Natural killer cell treated with Interleukin-12 subunit alpha and Interleukin-12 subunit beta and Interleukin-15 and Interleukin-18, amount 100 ng/mL, for 72 hours (primary cell): ENCODE data around the gene TMEM151B. TPM values are rescaled to one million over a fixed set of nuclear protein-coding genes. Genes with fewer than 3 reads are reported as not detected.
A peak's percentile ranks its signal among the peaks of the same experiment; 100 is the strongest.
"Not testable (repeated sequence)": the region's sequence is repeated elsewhere in the genome, so short reads cannot be mapped to it uniquely, and the experiment has no call there.

Experiments used
- ATAC-seq, 2 donors: fragments of 150-1000 bp; cut with Tn5 transposase in 1 of 2; sonication (Bioruptor Pico), chemical (Tn5 transposase) in 1 of 2; 2 replicates each; pipeline ENCODE4 v1.10.0; 2021
- DNase-seq: peaks from one replicate; pipeline ENCODE4 v3.0.0; 2022; ENCODE audit warnings: low spot score
- H3K27ac Mint-ChIP-seq, 2 donors: 1 replicate in 1 of 2; 2 replicates in 1 of 2; pipeline ENCODE4 v1.8.0; 2022; ENCODE audit warnings: mixed read lengths in 2 of 2, mild to moderate bottlenecking in 1 of 2, moderate library complexity in 1 of 2
- H3K27me3 Mint-ChIP-seq, 2 donors: 1 replicate in 1 of 2; 2 replicates in 1 of 2; pipeline ENCODE4 v1.8.0; 2022; ENCODE audit warnings: mixed read lengths in 2 of 2
- H3K36me3 Mint-ChIP-seq: one replicate; pipeline ENCODE4 v1.8.0; 2022; ENCODE audit warnings: mixed read lengths
- H3K4me1 Mint-ChIP-seq, 2 donors: 1 replicate in 1 of 2; 2 replicates in 1 of 2; pipeline ENCODE4 v1.8.0; 2022; ENCODE audit warnings: low read depth in 2 of 2, mixed read lengths in 2 of 2, mild to moderate bottlenecking in 1 of 2
- H3K4me3 Mint-ChIP-seq: one replicate; pipeline ENCODE4 v1.8.0; 2022; ENCODE audit warnings: mixed read lengths
- H3K9me3 Mint-ChIP-seq: 2 replicates; pipeline ENCODE4 v1.8.0; 2022; ENCODE audit warnings: mixed read lengths
- total RNA-seq, 2 donors: library from RNA; stranded (reverse); gene quantifications; one replicate each; pipeline ENCODE4 v1.2.3, GENCODE V29; 2022

Gene TMEM151B
- total RNA-seq, 2 donors from 2014 or later = not detected

DNA sequence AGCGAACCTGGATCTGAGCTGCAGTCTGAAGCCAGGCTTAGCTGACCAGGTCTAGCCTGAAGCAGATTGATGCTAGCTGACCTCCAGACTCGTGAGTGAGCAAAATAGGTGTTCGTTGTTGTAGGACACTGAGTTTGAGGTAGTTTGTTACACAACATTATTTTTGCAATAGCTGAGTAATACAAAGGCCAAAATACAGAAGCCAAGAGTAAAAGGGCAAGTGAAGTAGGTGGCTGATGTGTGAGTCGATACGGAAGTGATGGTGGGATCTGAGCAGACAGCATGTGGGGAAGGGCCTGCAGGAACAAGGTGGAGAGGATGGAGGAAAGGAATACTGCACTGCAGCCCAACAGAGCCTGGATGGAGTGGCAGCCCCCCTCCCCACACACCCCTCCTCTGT lies 63.7 kb downstream of the TMEM151B start:
- Mint-ChIP-seq H3K27me3 (peaks cover 18 to 44% of the 10 kb centered on the region in 2 donors), H3K4me1 (no peaks in the 10 kb centered on the region), H3K36me3 (no peaks in the 10 kb centered on the region), H3K9me3 (no peaks in the 10 kb centered on the region), H3K27ac (no peak overlapping the region), H3K4me3 (no peak overlapping the region)
- ATAC-seq = no peak
- DNase-seq = no peak

DNA sequence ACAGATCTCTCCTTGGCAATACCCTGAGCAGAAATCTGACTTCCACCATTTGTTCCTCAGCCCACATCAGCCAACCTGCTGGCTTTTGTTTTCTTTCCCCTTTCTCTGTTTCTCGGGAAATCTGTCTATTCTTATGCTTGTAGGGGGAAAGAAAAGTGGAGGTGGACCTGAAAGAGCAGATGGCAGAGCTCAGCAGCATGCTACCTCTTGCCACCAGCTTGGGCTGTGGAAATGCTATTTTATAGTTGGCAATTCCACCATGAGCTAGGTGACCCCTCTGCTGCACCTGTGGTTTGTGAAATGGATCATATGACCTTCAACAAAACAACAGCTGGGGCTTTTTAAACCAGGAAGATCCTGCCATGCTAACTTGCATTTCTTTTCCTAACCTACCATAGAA lies 65.4 kb downstream of the TMEM151B start:
- Mint-ChIP-seq H3K27me3 (peaks cover 7 to 28% of the 10 kb centered on the region in 2 donors), H3K27ac (no peak overlapping the region), H3K36me3 (no peaks in the 10 kb centered on the region), H3K9me3 (no peaks in the 10 kb centered on the region), H3K4me3 (no peak overlapping the region), H3K4me1 (no peaks in the 10 kb centered on the region)
- no peak for ATAC-seq
- no peak for DNase-seq

DNA sequence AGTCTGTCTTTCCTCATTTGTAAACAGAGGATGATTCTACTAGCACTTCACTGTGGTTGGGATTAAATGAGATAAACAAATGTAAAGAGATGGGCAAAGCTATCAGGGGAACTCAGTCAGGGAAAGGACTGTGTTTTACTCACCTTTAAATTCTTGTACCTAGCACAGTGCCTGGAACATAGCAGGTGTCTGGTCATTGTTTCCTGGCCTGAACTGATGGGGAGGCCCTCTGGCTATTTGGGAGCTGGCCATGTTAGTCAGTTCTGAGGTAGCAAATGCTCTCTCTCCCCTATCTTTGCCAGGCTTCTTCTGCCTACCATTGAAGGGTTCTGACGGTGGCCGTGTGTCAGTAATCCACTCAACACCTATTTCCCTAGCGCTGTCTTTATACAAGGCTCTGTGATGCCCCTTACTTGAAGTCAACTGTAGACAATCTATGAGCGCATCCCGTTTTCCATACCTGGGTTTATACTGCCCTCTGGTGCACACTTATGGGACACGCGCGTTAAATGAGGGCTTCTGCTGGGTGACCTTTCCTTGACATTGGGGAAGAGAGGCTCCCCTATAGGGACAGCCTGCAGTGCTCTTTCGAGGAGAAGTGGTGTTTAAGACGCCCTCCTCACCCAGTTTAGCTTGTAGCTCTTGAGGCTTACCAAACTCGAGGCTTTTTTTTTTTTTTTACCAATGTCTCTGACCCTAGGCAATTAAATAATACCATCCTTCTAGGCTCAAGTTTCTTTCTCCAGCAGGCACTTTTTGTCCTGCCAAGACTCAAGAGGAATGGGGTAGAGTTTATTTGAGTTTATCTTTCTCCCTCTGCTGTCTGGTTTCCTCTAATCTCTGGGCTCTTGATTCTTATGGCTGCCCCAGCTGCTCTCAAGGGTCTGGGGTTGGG lies 68.2 kb downstream of the TMEM151B start:
- ATAC-seq = peak; percentile 69 to 79
- Mint-ChIP-seq H3K27ac (no peak overlapping the region), H3K4me3 (no peak overlapping the region), H3K36me3 (no peaks in the 10 kb centered on the region), H3K4me1 (no peaks in the 10 kb centered on the region), H3K27me3 (peaks cover 17 to 28% of the 10 kb centered on the region in 2 donors), H3K9me3 (no peaks in the 10 kb centered on the region)
- DNase-seq = peak; percentile 66

DNA sequence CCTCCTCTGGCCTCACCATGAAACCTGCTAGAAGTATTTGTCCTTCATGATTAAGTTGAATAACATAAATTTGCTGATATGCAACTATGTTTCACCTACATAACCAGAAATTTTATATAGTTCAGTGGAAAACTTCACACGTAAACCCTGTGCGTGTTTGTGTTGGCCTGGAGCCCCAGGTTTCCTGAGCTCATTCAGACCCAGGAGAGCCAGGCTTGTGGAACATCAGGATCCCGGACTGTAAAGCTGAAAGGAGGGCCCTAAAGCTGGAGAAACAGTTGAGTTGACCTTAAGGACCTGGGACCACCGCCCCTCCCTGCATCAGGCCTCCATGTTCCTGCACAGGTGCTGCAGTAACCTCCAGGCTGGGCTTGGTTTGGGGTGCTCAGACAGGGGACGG lies 69.1 kb downstream of the TMEM151B start:
- Mint-ChIP-seq H3K9me3 (no peaks in the 10 kb centered on the region), H3K27ac (no peak overlapping the region), H3K4me1 (no peaks in the 10 kb centered on the region), H3K27me3 (peaks cover 24 to 31% of the 10 kb centered on the region in 2 donors), H3K36me3 (no peaks in the 10 kb centered on the region), H3K4me3 (no peak overlapping the region)
- DNase-seq = no peak
- no peak for ATAC-seq

DNA sequence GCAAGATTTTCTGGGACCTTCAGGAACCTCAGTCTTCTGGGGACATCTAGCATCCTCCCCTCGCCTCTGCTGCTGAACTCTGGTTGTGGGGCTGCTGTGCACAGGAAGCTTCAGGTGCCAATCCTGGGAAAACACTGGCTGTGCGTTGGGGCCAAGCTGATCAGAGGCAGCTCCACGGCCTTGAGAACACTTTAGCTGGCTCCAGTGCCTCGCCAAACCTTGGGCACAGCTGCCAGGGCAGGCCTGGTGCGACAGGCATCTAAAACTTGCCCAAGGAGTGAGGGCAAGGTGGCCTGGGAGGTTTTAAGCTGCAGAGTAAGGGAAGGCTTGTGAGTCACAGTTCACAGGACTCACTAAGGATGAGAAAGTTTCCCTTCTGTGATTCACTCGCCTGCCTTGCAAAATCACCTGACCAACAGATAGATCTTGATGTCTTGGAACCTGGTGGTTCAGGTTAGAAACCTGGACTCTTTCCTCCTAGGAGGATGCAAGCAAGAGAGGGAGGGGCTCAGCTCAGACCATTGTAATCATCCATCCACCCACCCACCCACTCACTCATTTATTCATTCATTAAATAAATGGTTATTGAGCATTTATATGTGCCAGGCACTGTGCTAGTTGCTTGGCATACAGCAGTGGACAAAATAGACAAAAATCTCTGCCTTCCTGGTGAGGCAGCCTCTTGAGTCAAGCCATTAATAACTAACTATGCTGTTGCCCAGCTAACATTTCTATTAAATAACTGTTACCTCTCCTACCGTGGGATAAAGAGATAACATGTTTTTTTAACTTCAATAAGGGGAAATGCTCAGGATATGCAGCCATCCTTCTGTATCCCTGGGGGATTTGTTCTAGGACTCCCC lies 69.7 kb downstream of the TMEM151B start:
- DNase-seq (no peak), ATAC-seq (peak in 1 of 2 donors; percentile 15)
- H3K36me3 Mint-ChIP-seq = no peaks in the 10 kb centered on the region
- no peaks in the 10 kb centered on the region for H3K4me1 Mint-ChIP-seq
- peaks cover 29 to 38% of the 10 kb centered on the region in 2 donors for H3K27me3 Mint-ChIP-seq
- H3K9me3 Mint-ChIP-seq = no peaks in the 10 kb centered on the region
- H3K27ac Mint-ChIP-seq = no peak overlapping the region
- no peak overlapping the region for H3K4me3 Mint-ChIP-seq

DNA sequence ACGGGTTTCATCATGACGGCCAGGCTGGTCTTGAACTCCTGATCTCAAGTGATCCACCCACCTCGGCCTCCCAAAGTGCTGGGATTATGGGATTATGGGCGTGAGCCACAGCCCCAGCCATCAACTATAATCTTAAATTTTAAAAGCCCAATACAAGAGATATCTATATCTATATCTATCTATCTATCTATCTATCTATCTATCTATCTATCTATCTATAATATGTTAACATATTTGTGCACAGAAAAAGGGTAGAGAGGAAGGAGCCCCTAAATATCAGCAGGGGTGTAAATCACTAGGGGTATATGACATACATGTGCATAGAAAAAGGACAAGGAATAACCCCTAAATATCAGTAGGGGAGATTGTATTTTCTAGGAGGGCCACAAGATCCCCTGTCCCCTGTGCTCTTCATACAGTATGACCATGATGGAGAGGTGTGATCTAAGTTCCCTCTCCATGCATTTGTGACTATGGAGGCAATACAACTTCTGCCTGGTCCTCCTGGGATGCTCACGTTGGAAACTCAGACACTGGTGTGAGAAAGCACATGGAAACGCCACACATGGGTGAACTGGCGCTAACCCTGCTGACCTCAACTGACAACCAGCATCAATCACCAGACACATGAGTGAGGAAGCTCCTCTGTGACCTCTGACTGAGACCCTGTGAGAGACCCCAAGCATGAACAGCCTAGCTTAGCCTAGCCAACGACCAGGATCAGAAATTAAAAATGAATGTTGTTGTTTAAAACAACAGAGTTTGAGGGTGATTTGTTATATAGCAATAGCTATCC lies 71.0 kb downstream of the TMEM151B start:
- peaks cover 36 to 47% of the 10 kb centered on the region in 2 donors for H3K27me3 Mint-ChIP-seq
- ATAC-seq = no peak
- H3K4me1 Mint-ChIP-seq = no peaks in the 10 kb centered on the region
- H3K4me3 Mint-ChIP-seq = no peak overlapping the region
- H3K9me3 Mint-ChIP-seq = no peaks in the 10 kb centered on the region
- no peak overlapping the region for H3K27ac Mint-ChIP-seq
- no peak for DNase-seq
- H3K36me3 Mint-ChIP-seq = no peaks in the 10 kb centered on the region

DNA sequence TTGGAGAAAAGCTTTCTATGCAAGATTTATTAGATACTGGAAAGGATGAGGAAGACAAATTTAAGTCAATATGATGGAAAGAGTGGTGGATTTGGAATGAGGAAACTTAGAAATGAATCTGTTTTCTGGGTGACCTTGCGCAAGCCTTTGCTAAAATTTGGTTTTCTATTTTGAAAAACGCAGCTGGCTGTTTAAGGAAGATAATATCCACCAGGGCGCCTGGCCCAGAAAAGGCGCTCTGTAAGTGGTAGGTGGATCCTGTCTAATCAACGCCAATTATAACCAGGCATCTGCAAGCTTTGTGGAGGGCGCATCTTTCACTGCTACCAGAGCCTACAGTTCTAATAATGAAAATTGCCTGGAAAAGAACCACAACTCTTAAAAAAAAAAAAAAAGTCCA lies 71.8 kb downstream of the TMEM151B start:
- no peaks in the 10 kb centered on the region for H3K9me3 Mint-ChIP-seq
- H3K27me3 Mint-ChIP-seq = peaks cover 36 to 43% of the 10 kb centered on the region in 2 donors
- DNase-seq (no peak), ATAC-seq (no peak)
- no peak overlapping the region for H3K4me3 Mint-ChIP-seq
- H3K4me1 Mint-ChIP-seq = no peaks in the 10 kb centered on the region
- H3K27ac Mint-ChIP-seq = no peak overlapping the region
- no peaks in the 10 kb centered on the region for H3K36me3 Mint-ChIP-seq

DNA sequence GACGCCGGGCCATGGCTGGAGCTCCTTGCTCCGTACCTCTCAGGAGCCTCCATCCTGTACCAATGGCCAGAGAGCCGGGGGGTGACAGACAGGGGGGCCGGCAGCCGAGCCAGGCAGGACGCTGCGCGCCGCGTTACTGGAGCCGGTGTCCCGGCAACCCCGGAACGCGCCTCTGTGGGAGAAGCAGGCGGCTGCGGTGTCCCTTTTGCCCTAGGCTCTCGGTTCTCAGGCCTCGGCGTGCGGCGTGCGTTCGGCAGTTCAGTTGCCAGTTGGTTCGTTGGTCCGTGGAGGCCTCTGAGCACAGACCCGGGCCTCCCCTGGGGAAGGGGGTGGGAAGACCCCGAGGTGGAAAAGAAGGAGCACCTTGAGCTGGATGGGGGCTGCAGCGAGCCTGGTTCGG lies 72.2 kb downstream of the TMEM151B start, which contains the start of gene SPATS1:
SPATS1 (plus strand) TSS at position 162 of the 400 bp plus-strand sequence. CDS start 446 bp downstream, outside the sequence.
- H3K27ac Mint-ChIP-seq = no peak within 1 kb of the TSS
- ATAC-seq = no peak
- no peak within 1 kb of the TSS for H3K4me3 Mint-ChIP-seq
- no peaks in the 10 kb centered on the region for H3K4me1 Mint-ChIP-seq
- H3K27me3 Mint-ChIP-seq = peaks cover 36 to 41% of the 10 kb centered on the region in 2 donors
- H3K36me3 Mint-ChIP-seq = no peaks in the 10 kb centered on the region
- DNase-seq = no peak
- no peaks in the 10 kb centered on the region for H3K9me3 Mint-ChIP-seq

DNA sequence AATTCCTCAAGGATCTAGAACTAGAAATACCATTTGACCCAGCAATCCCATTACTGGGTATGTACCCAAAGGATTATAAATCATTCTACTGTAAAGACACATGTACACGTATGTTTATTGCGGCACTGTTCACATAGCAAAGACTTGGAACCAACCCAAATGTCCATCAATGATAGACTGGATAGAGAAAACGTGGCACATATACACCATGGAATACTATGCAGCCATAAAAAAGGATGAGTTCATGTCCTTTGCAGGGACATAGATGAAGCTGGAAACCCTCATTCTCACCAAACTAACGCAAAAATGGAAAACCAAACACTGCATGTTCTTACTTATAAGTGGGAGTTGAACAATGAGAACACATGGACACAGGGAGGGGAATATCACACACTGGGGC lies 76.6 kb downstream of the TMEM151B start:
- not testable (repeated sequence) for H3K36me3 Mint-ChIP-seq, DNase-seq, H3K9me3 Mint-ChIP-seq, ATAC-seq, H3K4me3 Mint-ChIP-seq, H3K4me1 Mint-ChIP-seq, H3K27ac Mint-ChIP-seq
- peaks cover 30 to 34% of the 10 kb centered on the region in 2 donors for H3K27me3 Mint-ChIP-seq

DNA sequence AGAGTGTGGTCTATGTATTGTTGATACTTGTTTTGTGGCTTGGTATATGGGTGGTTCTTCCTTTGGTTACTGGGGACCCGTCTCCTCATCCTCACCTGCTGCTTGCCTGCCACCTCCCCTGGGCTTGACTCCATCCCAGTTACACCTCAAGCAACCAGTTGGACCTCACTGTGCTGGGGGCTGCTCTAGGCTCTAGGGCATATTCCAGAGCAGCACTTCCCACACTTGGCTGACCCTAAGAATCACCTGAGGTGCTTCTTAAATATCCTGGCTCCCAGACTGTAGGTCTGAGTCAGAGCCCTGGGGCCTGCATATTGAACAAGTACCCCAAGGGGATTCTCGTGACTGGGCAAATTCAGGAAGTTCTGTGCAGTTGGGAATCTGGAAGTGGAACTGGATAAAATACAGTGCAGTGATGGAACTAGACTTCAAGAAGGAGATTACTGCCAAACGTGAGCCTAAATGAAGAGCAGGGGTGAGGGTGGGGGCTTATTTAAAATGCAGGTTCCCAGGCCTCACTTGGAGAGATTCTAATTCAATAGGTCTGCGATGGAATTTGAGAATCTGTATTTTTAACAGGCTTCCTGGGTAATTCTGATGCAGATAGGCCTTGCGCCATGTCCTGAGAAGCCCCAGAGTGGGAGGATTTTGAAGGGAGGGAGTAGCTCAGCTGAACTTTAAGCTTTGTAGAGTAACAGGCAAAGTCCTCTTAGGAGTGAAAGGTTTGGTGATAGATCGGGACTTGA lies 79.8 kb downstream of the TMEM151B start:
- Mint-ChIP-seq H3K36me3 (no peaks in the 10 kb centered on the region), H3K4me3 (no peak overlapping the region), H3K4me1 (no peaks in the 10 kb centered on the region), H3K27me3 (peaks cover 8 to 9% of the 10 kb centered on the region in 2 donors), H3K27ac (no peak overlapping the region), H3K9me3 (no peaks in the 10 kb centered on the region)
- DNase-seq = no peak
- no peak for ATAC-seq

DNA sequence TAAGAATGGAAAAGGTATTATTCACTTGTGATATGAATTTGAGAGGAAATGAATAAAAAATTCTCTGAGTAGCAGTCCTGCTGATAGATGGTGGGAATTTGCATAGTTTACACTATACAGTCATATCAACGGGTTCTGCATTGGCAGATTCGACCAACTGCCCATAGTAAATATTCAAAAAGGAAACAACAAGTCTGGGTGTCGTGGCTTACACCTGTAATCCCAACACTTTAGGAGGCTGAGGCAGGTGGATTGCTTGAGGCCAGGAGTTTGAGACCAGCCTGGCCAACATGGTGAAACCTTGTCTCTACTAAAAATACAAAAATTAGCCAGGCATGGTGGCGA lies 80.4 kb downstream of the TMEM151B start:
- H3K9me3 Mint-ChIP-seq, H3K27me3 Mint-ChIP-seq, H3K4me1 Mint-ChIP-seq, H3K36me3 Mint-ChIP-seq, H3K4me3 Mint-ChIP-seq, DNase-seq, H3K27ac Mint-ChIP-seq, ATAC-seq: not testable (repeated sequence)

DNA sequence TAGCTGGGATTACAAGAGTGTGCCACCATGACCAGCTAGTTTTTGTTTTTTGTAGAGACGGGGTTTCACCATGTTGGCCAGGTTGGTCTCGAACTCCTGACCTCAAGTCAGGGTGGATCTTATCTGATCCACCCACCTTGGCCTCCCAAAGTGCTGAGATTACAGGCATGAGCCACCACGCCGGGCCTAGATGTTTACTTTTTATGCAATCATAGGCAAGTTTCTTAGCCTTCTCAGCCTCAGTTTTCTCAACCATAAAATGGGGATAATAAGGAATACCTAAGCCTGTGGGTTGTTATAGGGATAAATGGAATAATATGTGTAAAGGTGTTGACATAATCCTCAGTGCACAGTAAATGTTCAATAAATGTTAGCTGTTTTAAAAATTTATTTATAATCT lies 82.0 kb downstream of the TMEM151B start:
- Mint-ChIP-seq H3K36me3 (no peaks in the 10 kb centered on the region), H3K4me1 (no peaks in the 10 kb centered on the region), H3K27ac (no peak overlapping the region), H3K9me3 (no peaks in the 10 kb centered on the region), H3K4me3 (no peak overlapping the region), H3K27me3 (peaks cover 4 to 15% of the 10 kb centered on the region in 2 donors)
- no peak for DNase-seq
- ATAC-seq = no peak

DNA sequence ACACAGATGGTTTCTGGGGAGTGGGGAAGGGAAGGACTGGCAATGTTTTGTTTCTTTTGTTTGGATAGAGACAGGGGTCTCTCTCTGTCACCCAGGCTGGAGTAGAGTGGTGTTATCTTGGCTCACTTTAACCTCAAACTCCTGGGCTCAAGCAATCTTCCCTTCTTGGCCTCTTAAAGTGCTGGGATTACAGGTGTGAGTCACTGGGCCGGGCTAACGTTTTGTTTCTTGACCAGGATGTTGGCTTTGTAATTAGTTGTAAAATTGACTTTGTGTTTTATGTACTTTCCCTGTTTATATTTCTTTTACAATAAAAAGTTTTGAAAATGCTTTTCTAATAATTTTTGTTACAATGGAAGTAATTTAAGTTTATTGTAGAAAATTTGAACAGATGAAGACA lies 83.1 kb downstream of the TMEM151B start:
- no peaks in the 10 kb centered on the region for H3K36me3 Mint-ChIP-seq
- H3K4me1 Mint-ChIP-seq = no peaks in the 10 kb centered on the region

More for the DNA sequence above, 83.1 kb downstream of the TMEM151B start:
- no peak overlapping the region for H3K27ac Mint-ChIP-seq
- no peak for ATAC-seq
- H3K4me3 Mint-ChIP-seq = no peak overlapping the region
- H3K27me3 Mint-ChIP-seq = peaks cover 7 to 22% of the 10 kb centered on the region in 2 donors
- no peak for DNase-seq
- no peaks in the 10 kb centered on the region for H3K9me3 Mint-ChIP-seq
